ENCODE data around the gene SSC5D.

Gene SSC5D

DNA sequence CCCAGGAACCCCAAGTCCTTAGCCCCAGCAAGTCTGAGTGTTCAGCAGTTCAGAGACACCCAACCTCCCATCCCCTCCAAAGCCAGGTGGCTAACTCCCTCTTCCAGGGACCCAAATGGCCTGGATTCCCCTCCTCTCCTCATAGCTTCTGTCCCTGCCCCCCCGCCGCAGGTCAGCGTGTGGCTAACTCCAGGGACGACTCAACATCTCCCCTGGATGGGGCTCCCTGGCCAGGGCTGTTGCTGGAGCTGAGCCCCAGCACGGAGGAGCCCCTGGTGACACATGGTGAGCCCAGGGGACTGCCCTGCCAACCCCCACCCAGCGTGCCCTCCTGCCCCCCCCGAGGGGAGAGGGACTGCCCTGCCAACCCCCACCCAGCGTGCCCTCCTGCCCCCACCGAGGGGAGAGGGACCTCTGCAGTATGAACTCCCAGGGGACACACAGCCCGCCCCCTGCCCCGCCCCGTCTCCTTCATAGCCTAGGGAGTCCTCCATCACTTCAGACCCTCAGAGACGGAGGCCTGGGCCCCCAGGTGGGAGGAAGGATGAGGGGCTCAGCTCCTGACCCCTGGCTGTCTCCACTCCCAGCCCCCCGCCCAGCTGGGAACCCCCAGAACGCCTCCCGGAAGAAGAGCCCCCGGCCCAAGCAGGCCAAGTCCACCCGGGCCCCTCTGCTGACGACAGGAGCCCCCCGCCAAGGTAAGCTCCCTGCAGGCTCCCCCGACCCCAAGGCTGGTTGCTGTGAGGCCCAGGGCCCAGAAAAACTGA, 1.7 kb downstream of the SSC5D start:
- TF ChIP-seq, protein P1, sequence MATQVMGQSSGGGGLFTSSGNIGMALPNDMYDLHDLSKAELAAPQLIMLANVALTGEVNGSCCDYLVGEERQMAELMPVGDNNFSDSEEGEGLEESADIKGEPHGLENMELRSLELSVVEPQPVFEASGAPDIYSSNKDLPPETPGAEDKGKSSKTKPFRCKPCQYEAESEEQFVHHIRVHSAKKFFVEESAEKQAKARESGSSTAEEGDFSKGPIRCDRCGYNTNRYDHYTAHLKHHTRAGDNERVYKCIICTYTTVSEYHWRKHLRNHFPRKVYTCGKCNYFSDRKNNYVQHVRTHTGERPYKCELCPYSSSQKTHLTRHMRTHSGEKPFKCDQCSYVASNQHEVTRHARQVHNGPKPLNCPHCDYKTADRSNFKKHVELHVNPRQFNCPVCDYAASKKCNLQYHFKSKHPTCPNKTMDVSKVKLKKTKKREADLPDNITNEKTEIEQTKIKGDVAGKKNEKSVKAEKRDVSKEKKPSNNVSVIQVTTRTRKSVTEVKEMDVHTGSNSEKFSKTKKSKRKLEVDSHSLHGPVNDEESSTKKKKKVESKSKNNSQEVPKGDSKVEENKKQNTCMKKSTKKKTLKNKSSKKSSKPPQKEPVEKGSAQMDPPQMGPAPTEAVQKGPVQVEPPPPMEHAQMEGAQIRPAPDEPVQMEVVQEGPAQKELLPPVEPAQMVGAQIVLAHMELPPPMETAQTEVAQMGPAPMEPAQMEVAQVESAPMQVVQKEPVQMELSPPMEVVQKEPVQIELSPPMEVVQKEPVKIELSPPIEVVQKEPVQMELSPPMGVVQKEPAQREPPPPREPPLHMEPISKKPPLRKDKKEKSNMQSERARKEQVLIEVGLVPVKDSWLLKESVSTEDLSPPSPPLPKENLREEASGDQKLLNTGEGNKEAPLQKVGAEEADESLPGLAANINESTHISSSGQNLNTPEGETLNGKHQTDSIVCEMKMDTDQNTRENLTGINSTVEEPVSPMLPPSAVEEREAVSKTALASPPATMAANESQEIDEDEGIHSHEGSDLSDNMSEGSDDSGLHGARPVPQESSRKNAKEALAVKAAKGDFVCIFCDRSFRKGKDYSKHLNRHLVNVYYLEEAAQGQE (IDR thresholded peaks at IDR 0.05; ENCODE audit: insufficient read depth in 1 of 2, low read depth in 2 of 2, low read length in 2 of 2) = no peak
- TF ChIP-seq SIN3A (IDR thresholded peaks at IDR 0.05; ENCODE audit: borderline replicate concordance, insufficient read depth, low read length) = no peak
- TF ChIP-seq TAF1 (IDR thresholded peaks at IDR 0.05; ENCODE audit: borderline replicate concordance, insufficient read depth, low read length) = no peak
- TF ChIP-seq FOXP2 (optimal IDR thresholded peaks at IDR 0.05; ENCODE audit: borderline replicate concordance, extremely low read depth, extremely low read length, insufficient read depth) = no peak
- no peak for TF ChIP-seq POLR2AphosphoS5 (IDR thresholded peaks at IDR 0.05; ENCODE audit: low read depth, low read length)

DNA sequence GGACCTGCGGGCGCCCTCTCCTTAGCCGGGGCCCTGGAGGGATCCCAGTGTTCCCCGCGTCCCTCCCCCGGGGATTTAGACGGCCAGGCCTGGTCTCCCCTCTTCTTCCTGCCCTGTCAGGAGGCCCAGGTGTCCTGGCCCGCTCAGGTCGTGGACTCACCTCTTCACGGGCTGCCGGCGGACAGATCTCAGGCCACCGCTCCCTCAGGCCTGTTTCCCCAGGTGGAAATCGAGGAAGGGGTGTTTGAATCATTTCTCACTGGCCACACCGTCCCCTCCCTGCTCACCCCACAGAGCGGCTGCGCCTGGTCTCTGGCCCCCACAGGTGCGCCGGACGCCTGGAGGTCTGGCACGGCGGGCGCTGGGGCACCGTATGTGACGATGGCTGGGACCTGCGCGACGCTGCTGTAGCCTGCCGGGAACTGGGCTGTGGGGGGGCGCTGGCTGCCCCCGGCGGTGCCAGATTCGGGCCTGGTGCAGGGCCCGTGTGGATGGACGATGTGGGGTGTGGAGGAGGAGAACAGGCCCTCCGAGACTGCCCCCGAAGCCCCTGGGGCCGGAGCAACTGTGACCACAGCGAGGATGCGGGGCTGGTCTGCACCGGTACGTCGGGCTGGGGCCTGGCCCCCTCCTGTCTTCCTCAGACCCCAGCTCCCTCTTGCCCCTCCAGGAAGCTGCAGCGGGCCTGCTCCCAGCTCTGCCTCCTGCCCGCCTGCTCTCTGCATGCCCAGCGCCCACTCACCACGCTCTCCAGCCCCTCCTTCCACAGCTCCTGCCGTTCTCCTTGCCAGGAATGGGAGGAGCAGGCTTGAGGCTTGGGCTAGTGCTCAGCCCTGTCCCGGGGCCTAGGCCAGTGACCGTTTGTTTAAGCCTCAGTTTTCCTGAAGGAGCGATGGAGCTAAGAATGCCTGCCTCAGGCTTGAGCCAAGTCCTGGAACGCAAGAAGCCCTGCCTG, 2.5 kb downstream of the SSC5D start:
- TF ChIP-seq, protein P1 (IDR thresholded peaks at IDR 0.05; ENCODE audit: insufficient read depth in 1 of 2, low read depth in 2 of 2, low read length in 2 of 2) = no peak
- TF ChIP-seq FOXP2 (optimal IDR thresholded peaks at IDR 0.05; ENCODE audit: borderline replicate concordance, extremely low read depth, extremely low read length, insufficient read depth) = no peak
- no peak for TF ChIP-seq POLR2AphosphoS5 (IDR thresholded peaks at IDR 0.05; ENCODE audit: low read depth, low read length)
- no peak for TF ChIP-seq SIN3A (IDR thresholded peaks at IDR 0.05; ENCODE audit: borderline replicate concordance, insufficient read depth, low read length)
- no peak for TF ChIP-seq TAF1 (IDR thresholded peaks at IDR 0.05; ENCODE audit: borderline replicate concordance, insufficient read depth, low read length)

DNA sequence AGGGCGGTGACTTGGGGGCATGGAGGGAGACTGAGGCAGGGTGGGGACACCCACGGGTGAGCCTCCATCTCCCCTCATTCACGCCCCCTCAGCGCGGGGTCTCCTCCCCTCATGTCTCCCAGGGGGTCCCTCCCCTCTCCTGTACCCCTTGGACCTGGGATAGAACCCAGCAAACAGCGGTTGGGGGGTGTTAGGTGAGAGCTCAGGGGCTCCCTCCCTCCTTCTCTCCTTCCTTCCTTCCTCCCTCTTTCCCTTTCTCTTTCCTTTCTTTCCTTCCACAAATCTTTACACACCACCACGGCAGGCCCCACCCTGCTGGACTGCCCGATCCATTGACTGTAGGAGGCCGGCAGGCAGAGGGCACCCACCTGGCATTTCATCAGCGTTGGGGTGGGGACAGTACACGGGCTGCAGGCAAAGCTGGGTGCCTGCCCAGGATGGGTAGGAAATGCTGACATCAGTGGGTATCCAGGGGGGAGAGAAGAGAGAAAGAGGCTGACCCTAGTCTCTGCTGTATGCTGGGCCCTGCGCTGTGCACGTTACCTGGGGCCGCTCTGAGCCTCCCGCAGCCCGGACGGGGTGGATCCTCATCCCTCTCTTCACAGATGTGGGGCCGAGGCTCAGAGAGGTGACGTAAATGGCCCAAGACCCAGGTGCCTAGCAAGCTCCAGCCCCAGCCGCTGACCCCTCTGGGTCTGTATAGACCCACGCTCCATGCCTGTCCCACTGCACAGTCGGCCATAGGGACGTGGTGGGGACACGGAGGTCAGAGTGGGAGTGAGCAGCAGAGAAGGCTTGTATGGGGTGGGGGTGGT, 3.5 kb downstream of the SSC5D start:
- no peak for TF ChIP-seq TAF1 (IDR thresholded peaks at IDR 0.05; ENCODE audit: borderline replicate concordance, insufficient read depth, low read length)
- TF ChIP-seq SIN3A (IDR thresholded peaks at IDR 0.05; ENCODE audit: borderline replicate concordance, insufficient read depth, low read length) = no peak
- TF ChIP-seq, protein P1 (IDR thresholded peaks at IDR 0.05; ENCODE audit: insufficient read depth in 1 of 2, low read depth in 2 of 2, low read length in 2 of 2) = no peak
- no peak for TF ChIP-seq FOXP2 (optimal IDR thresholded peaks at IDR 0.05; ENCODE audit: borderline replicate concordance, extremely low read depth, extremely low read length, insufficient read depth)
- no peak for TF ChIP-seq POLR2AphosphoS5 (IDR thresholded peaks at IDR 0.05; ENCODE audit: low read depth, low read length)

DNA sequence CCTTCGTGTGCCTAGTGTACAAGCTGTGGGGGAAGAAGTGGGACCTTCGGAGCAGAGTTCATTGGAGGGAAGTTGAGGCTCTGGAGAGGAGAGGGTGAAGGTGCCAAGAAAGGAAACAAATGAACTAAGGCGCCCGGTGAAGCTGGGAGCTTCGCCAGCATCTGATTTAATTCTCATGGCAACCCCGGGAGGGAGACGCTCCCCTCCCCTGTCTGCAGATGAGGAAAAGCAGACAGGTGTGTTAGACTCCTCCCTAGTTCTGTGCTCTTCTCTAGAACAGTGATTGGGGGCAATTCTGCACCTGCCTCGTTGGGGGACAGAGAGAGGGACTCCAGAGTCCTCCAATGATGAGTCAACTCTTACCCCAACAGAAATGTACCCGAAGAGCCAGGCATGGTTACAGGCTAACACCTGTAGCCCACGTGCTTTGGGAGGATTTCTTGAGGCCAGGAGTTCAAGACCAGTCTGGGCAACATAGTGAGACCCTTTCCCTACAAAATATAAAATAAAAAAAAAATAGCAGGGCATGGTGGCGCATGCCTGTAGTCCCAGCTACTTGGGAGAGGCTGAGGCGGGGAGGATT, 4.2 kb downstream of the SSC5D start:
- TF ChIP-seq POLR2AphosphoS5 (IDR thresholded peaks at IDR 0.05; ENCODE audit: low read depth, low read length) (no peak), FOXP2 (optimal IDR thresholded peaks at IDR 0.05; ENCODE audit: borderline replicate concordance, extremely low read depth, extremely low read length, insufficient read depth) (no peak)

Data from PFSK-1 (cell line).